Parathyroid adenoma (tissue), 2 donors: ENCODE measurements around the gene ZBED1.

Source experiments
- H2AFZ ChIP-seq: fragments of 300-600 bp; sonication (generic); one replicate; pipeline ENCODE4 v1.7.0; 2017; ENCODE audit warnings: antibody characterized with exemption, mild to moderate bottlenecking
- H3K27ac ChIP-seq: fragments of 300-600 bp; sonication (generic); one replicate; pipeline ENCODE4 v1.7.0; 2017
- H3K27me3 ChIP-seq: fragments of 300-600 bp; sonication (generic); one replicate; pipeline ENCODE4 v1.7.0; 2017; ENCODE audit warnings: low read length; ENCODE audit not compliant: control insufficient read depth, insufficient read depth
- H3K36me3 ChIP-seq: fragments of 300-600 bp; sonication (generic); one replicate; pipeline ENCODE4 v1.7.0; 2017; ENCODE audit warnings: low read length; ENCODE audit not compliant: control insufficient read depth, insufficient read depth
- H3K4me1 ChIP-seq: fragments of 300-600 bp; sonication (generic); one replicate; pipeline ENCODE4 v1.7.0; 2017; ENCODE audit warnings: control low read depth
- H3K4me2 ChIP-seq: fragments of 300-600 bp; sonication (generic); one replicate; pipeline ENCODE4 v1.7.0; 2017; ENCODE audit warnings: low read length
- H3K4me3 ChIP-seq: fragments of 300-600 bp; sonication (generic); one replicate; pipeline ENCODE4 v1.7.0; 2017; ENCODE audit warnings: low read depth, low read length
- H3K79me2 ChIP-seq: fragments of 300-600 bp; sonication (generic); one replicate; pipeline ENCODE4 v1.7.0; 2017; ENCODE audit warnings: control low read depth
- H3K9ac ChIP-seq: fragments of 300-600 bp; sonication (generic); one replicate; pipeline ENCODE4 v1.7.0; 2017; ENCODE audit warnings: mild to moderate bottlenecking
- H3K9me3 ChIP-seq: fragments of 300-600 bp; sonication (generic); one replicate; pipeline ENCODE4 v1.7.0; 2017; ENCODE audit warnings: low read length; ENCODE audit not compliant: control insufficient read depth
- TF ChIP-seq, protein P1 (sequence below): fragments of 300-600 bp; sonication (generic); IDR thresholded peaks from one replicate; pipeline ENCODE4 v1.7.0; 2017; ENCODE audit warnings: antibody characterized with exemption, mild to moderate bottlenecking
- donor health status: primary hyperparathyroidism.

ZBED1 gene

DNA sequence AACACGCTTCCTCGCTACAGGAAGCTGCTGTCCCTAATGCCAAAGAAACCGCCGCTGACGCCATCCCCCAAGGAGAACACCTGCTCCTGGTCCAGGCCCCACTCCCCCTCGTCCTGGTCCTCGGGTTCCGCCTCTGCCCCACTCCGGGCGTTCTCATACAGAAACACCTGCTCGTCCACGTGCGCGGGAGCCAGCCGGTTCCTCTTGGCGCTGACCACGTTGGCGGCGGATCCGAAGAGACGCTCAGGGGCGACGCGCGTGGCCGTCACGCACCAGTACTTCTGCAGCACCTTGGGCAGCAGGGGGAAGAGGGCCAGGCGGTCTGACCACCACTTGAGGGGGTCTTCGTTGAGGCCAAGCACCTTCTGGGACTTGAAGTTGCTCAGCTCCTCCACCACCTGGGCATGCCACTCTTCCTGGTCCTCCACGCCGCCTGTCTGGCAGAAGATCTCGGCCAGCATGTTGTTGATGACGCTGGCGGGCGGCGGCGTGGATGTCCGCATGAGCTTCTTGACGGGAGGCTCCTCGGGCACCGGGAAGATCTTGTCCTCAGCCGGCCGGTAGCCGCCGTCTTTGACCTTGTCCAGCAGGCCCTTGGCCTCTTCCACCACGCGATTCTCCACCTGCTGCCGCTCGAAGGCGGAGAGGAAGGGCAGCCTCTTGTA lies 12.0 kb downstream of the ZBED1 start:
- peaks cover 5% of the 10 kb centered on the region for H3K79me2 ChIP-seq
- H3K9me3 ChIP-seq = no peaks in the 10 kb centered on the region
- no peak overlapping the region for H3K27ac ChIP-seq
- H3K27me3 ChIP-seq = no peaks in the 10 kb centered on the region
- no peaks in the 10 kb centered on the region for H3K36me3 ChIP-seq
- no peak overlapping the region for H3K4me3 ChIP-seq
- H3K4me1 ChIP-seq = no peaks in the 10 kb centered on the region
- H3K4me2 ChIP-seq = no peak overlapping the region
- no peak overlapping the region for H3K9ac ChIP-seq
- TF ChIP-seq, protein P1, sequence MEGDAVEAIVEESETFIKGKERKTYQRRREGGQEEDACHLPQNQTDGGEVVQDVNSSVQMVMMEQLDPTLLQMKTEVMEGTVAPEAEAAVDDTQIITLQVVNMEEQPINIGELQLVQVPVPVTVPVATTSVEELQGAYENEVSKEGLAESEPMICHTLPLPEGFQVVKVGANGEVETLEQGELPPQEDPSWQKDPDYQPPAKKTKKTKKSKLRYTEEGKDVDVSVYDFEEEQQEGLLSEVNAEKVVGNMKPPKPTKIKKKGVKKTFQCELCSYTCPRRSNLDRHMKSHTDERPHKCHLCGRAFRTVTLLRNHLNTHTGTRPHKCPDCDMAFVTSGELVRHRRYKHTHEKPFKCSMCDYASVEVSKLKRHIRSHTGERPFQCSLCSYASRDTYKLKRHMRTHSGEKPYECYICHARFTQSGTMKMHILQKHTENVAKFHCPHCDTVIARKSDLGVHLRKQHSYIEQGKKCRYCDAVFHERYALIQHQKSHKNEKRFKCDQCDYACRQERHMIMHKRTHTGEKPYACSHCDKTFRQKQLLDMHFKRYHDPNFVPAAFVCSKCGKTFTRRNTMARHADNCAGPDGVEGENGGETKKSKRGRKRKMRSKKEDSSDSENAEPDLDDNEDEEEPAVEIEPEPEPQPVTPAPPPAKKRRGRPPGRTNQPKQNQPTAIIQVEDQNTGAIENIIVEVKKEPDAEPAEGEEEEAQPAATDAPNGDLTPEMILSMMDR = no peak
- no peak overlapping the region for H2AFZ ChIP-seq

DNA sequence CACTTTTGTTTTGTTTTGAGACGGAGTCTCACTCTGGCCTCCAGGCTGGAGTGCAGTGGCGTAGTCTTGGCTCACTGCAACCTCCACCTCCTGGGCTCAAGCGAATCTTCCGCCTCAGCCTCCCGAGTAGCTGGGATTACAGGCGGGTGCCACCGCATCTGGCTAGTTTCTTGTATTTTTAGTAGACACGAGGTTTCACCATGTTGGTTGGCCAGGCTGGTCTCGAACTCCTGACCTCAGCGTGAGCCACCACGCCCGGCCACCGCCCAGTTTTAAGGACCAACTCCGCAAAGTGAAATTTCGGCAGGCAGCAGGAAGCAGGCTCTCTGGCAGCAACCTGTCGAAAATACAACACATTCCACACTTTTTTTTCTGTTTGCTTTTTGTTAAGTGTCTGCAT lies 13.4 kb downstream of the ZBED1 start:
- Histone ChIP-seq H3K36me3 (no peaks in the 10 kb centered on the region), H3K9me3 (no peaks in the 10 kb centered on the region)

DNA sequence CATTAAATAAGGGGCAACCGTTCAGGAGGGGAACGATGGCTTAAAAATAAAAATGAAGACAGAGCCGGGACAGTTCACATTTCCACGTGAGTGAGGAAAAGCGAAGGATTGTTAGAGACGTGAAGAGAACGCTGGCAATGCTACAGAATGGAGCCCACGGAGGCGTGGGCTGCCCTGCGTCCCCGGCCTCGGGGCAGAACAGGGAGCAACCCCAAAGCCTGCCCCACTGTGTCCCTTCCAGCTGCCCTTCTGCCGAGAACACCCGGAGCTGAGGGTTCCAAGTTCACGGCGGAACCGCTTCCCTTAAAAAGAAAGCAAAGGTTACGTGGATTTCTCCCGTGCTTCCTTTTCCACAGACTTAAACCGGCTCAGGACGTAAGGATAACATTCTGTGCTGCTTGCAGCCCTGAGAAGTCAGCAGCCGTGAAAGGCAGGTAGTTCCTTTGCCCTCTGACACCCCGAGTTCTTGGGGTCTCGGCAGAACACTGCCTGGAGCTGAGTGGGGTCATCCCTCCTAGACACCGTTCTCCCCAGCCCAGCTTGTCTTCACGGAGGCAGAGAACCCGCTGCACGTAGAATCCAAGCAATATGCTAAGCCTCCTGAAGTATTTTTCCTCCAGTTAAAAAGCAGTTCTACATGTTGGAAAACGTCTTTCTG lies 14.2 kb downstream of the ZBED1 start:
- no peak overlapping the region for H3K9ac ChIP-seq
- H3K36me3 ChIP-seq = no peaks in the 10 kb centered on the region
- no peak overlapping the region for H2AFZ ChIP-seq
- H3K79me2 ChIP-seq = peaks cover 5% of the 10 kb centered on the region
- no peaks in the 10 kb centered on the region for H3K9me3 ChIP-seq
- H3K4me2 ChIP-seq = no peak overlapping the region
- H3K4me1 ChIP-seq = no peaks in the 10 kb centered on the region
- TF ChIP-seq, protein P1 = no peak
- no peaks in the 10 kb centered on the region for H3K27me3 ChIP-seq
- no peak overlapping the region for H3K4me3 ChIP-seq
- H3K27ac ChIP-seq = no peak overlapping the region

More for the DNA sequence above, 13.4 kb downstream of the ZBED1 start:
- no peak overlapping the region for H3K9ac ChIP-seq
- H3K27me3 ChIP-seq = no peaks in the 10 kb centered on the region
- no peak overlapping the region for H3K4me3 ChIP-seq
- no peaks in the 10 kb centered on the region for H3K4me1 ChIP-seq
- H2AFZ ChIP-seq = no peak overlapping the region
- no peak overlapping the region for H3K27ac ChIP-seq
- H3K4me2 ChIP-seq = no peak overlapping the region
- peaks cover 5% of the 10 kb centered on the region for H3K79me2 ChIP-seq
- TF ChIP-seq, protein P1 = no peak

DNA sequence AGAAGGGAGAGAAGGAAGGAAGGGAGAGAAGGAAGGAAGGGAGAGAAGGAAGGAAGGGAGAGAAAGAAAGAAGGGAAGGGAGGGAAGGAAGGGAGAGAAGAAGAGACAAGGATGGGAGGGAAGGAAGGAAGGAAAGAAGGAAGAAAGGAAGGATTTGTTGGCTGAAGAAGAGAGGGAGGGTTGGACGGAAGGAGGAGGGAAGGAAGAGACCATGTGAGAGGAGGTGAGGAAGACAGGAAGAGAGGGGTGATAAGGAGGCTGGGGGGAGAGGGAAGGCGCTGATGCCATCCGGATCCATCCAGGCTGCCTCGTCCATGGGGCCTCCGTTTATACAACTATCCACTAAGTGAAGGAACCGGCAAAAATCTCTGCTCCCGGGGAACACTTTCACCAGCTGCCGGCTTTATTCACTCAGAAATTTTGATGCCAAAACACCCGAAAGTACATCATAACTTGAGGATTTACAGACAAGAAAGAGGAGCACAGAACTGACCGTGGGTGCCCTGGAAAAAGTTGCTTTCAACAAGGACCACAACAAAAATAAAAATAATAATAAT lies 14.9 kb downstream of the ZBED1 start:
- Histone ChIP-seq H3K4me1 (no peaks in the 10 kb centered on the region), H3K4me3 (no peak overlapping the region), H3K79me2 (peaks cover 5% of the 10 kb centered on the region), H3K9me3 (no peaks in the 10 kb centered on the region), H3K9ac (no peak overlapping the region), H3K27ac (no peak overlapping the region), H3K4me2 (no peak overlapping the region), H2AFZ (no peak overlapping the region), H3K36me3 (no peaks in the 10 kb centered on the region), H3K27me3 (no peaks in the 10 kb centered on the region)
- TF ChIP-seq, protein P1 = no peak
